DOHH2 (cell line): ENCODE results near the gene MTMR2.

Source experiments
- H3F3A ChIP-seq: fragments of 200-600 bp; sonication (generic), shearing (Covaris generic); 2 replicates; pipeline ENCODE4 v1.6.0; 2016; ENCODE audit warnings: antibody characterized with exemption, mild to moderate bottlenecking; ENCODE audit not compliant: control insufficient read depth, insufficient read depth
- H3K27ac ChIP-seq: fragments of 200-600 bp; sonication (generic); 2 replicates; pipeline ENCODE4 v1.5.1; 2014; ENCODE audit warnings: low read depth, mild to moderate bottlenecking, low read length, moderate library complexity
- H3K27me3 ChIP-seq: fragments of 200-600 bp; sonication (generic); 2 replicates; pipeline ENCODE4 v1.6.1; 2014; ENCODE audit warnings: mild to moderate bottlenecking, low read length, mixed read lengths; ENCODE audit not compliant: control insufficient read depth
- H3K36me3 ChIP-seq: fragments of 200-600 bp; sonication (generic); 2 replicates; pipeline ENCODE4 v1.6.1; 2014; ENCODE audit warnings: mild to moderate bottlenecking, low read length, moderate library complexity, mixed read lengths; ENCODE audit not compliant: control insufficient read depth
- H3K4me1 ChIP-seq: fragments of 200-600 bp; sonication (generic); 2 replicates; pipeline ENCODE4 v1.6.1; 2014; ENCODE audit warnings: mild to moderate bottlenecking, low read length, mixed read lengths; ENCODE audit not compliant: control insufficient read depth
- H3K4me2 ChIP-seq: fragments of 200-600 bp; sonication (generic); 2 replicates; pipeline ENCODE4 v1.6.0; 2014; ENCODE audit warnings: mild to moderate bottlenecking, low read length, moderate library complexity
- H3K4me3 ChIP-seq: fragments of 200-600 bp; sonication (generic); 2 replicates; pipeline ENCODE4 v1.5.1; 2014; ENCODE audit warnings: mild to moderate bottlenecking, low read length, mixed read lengths
- H3K79me2 ChIP-seq: fragments of 200-600 bp; sonication (generic); 2 replicates; pipeline ENCODE4 v1.6.1; 2014; ENCODE audit warnings: mild to moderate bottlenecking, low read length, mixed read lengths; ENCODE audit not compliant: control insufficient read depth
- H3K9me2 ChIP-seq: fragments of 200-600 bp; sonication (generic); replicated peaks from 2 replicates; pipeline ENCODE4 v1.6.1; 2014; ENCODE audit warnings: mild to moderate bottlenecking, low read length, mixed read lengths; ENCODE audit not compliant: control insufficient read depth
- H3K9me3 ChIP-seq: fragments of 200-600 bp; sonication (generic); 2 replicates; pipeline ENCODE4 v1.6.1; 2014; ENCODE audit warnings: antibody characterized with exemption, low read length, mixed read lengths; ENCODE audit not compliant: control insufficient read depth, insufficient read depth
- H4K20me1 ChIP-seq: fragments of 200-600 bp; sonication (generic); 2 replicates; pipeline ENCODE4 v1.6.0; 2014; ENCODE audit warnings: low read depth, mild to moderate bottlenecking, antibody characterized with exemption, low read length, moderate library complexity; ENCODE audit not compliant: control insufficient read depth, insufficient read depth
- CTCF ChIP-seq: fragments of 200-600 bp; sonication (generic); IDR thresholded peaks from one replicate; pipeline ENCODE4 v1.5.1; 2014; ENCODE audit warnings: antibody characterized with exemption, mild to moderate bottlenecking, low read depth, low read length; ENCODE audit not compliant: poor library complexity, severe bottlenecking
- EZH2phosphoT487 ChIP-seq: fragments of 200-600 bp; sonication (generic); IDR thresholded peaks from 2 replicates; pipeline ENCODE4 v1.6.1; 2017; ENCODE audit warnings: borderline replicate concordance, mild to moderate bottlenecking, antibody characterized with exemption, low read length, moderate library complexity, mixed read lengths

The MTMR2 gene

DNA sequence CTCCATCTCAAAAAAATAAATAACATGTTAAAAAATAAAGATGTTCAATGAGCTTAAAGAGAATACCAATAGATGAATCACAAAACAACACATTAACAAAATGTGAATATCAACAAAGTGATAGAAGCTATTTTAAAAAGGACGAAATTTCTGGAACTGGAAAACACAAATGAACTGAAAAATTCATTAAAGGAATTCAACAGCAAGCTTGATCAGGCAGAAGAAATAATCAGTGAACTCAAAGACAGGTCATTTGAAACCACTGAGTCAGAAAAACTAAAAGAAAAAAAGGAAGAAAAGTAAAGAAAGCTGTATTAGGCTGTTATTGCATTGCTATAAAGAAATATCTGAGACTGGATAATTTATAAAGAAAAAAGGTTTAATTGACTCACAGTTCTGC, 7.0 kb upstream of the MTMR2 start:
- Histone ChIP-seq H3K9me2 (no peaks in the 10 kb centered on the region), H3K4me1 (no peaks in the 10 kb centered on the region), H3K4me3 (no peak overlapping the region), H3K9me3 (0 out of 2 replicates have a peak, but pooled peaks cover 5% of the 10 kb centered on the region), H3K36me3 (no peaks in the 10 kb centered on the region), H3K4me2 (no peak overlapping the region), H4K20me1 (no peaks in the 10 kb centered on the region), H3K79me2 (no peaks in the 10 kb centered on the region), H3K27me3 (peaks cover 2% of the 10 kb centered on the region; the same call in 1 of the 2 replicates), H3K27ac (no peak overlapping the region), H3F3A (no peaks in the 10 kb centered on the region)
- TF ChIP-seq CTCF (no peak), EZH2phosphoT487 (no peak)

- Histone ChIP-seq H4K20me1 (no peaks in the 10 kb centered on the region), H3K27me3 (no peaks in the 10 kb centered on the region), H3K36me3 (no peaks in the 10 kb centered on the region), H3K79me2 (peaks cover 27% of the 10 kb centered on the region), H3F3A (peaks cover 15% of the 10 kb centered on the region), H3K4me2 (no peak overlapping the region), H3K27ac (no peak overlapping the region), H3K9me2 (no peaks in the 10 kb centered on the region), H3K4me1 (peaks cover 15% of the 10 kb centered on the region), H3K9me3 (0 out of 2 replicates have a peak, but pooled peaks cover 3% of the 10 kb centered on the region), H3K4me3 (no peak overlapping the region)
- TF ChIP-seq CTCF (no peak), EZH2phosphoT487 (no peak)
Observed at GRCh38 chr11:95926726-95927125, 2.8 kb upstream of the MTMR2 start.

DNA sequence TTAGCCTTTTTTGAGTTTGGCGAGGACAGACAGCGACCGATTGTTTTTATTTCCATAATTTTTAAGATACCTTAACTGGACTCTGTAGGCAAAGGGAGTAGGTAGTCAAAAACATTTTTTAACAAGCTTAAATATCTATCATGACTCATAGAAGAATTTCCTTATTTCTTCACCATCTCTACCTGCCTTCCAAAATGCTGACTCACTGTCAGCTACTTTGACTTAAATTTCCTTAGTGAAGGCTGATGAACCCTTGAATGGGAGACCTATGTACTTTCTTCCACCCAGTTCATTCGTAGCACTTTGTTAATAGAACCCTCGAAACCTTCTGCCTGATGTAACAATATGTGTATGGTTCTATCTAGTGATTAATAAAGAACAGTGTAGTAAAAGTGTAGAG, 1.1 kb upstream of the MTMR2 start:
- Histone ChIP-seq H4K20me1 (no peaks in the 10 kb centered on the region), H3K27ac (no peak overlapping the region), H3K4me3 (peak overlapping the region; percentile 90), H3K4me2 (peak overlapping the region; percentile 88), H3K9me2 (no peaks in the 10 kb centered on the region), H3K79me2 (peaks cover 38% of the 10 kb centered on the region), H3K4me1 (peaks cover 15% of the 10 kb centered on the region), H3K9me3 (no peaks in the 10 kb centered on the region), H3K27me3 (no peaks in the 10 kb centered on the region), H3K36me3 (no peaks in the 10 kb centered on the region), H3F3A (peaks cover 20% of the 10 kb centered on the region)
- TF ChIP-seq EZH2phosphoT487 = no peak
- no peak for TF ChIP-seq CTCF

DNA sequence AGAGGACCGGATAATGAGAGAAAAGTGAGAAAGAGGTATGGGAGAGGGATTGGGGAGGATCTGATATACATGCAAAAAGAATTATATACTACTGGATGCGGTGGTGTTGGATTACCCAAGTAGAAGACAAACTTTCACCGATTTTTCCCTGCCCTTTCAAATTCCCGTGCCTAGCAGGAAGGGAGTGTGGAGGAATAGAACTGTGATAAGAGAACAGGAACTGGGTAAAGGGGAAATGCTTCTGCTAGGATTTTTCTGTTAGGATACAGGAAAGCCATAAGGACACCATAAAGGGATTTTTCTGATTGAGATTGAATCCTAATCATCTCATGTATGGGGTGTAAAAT, 480 bp upstream of the MTMR2 start:
- Histone ChIP-seq H3K9me3 (no peaks in the 10 kb centered on the region), H3K36me3 (no peaks in the 10 kb centered on the region), H3K9me2 (no peaks in the 10 kb centered on the region), H3K4me3 (peak overlapping the region; percentile 90), H3F3A (peaks cover 20% of the 10 kb centered on the region), H3K27ac (peak overlapping the region; percentile 39), H4K20me1 (no peaks in the 10 kb centered on the region), H3K27me3 (no peaks in the 10 kb centered on the region), H3K79me2 (peaks cover 44% of the 10 kb centered on the region), H3K4me1 (peaks cover 15% of the 10 kb centered on the region), H3K4me2 (peak overlapping the region; percentile 88)
- TF ChIP-seq CTCF (no peak), EZH2phosphoT487 (no peak)
